ENCODE results near the gene IQSEC1. TPM values are rescaled to one million over a fixed set of nuclear protein-coding genes. Genes with fewer than 3 reads are reported as not detected.

The IQSEC1 gene
- total and polyA plus RNA-seq, 2 donors (not counting 3 experiments of a cell fraction or from before 2014, with no cell fraction given), result 5.2 to 18.0 TPM

DNA sequence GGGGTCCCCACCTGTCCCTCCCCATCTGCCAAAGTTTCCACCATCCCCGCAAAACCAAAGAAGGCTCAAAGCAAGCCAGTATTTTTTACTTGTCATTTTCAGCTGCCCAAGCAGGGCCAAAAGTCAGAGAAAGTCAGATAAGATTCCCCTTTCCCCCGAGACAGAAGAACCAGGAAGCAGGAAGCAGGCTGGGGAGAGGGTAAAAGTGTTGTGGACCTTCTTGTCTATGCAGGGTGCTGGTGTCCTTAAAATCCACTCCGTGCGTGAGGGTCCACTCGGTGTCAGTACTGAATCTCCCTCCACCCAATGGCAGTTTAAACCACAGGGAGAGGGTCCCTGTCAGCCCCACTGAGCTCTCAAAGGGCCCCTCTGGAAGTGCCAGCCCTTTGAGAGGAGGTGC is 211.6 kb downstream of the IQSEC1 start:
- no TSS peak for BruUV-seq (replicated peaks)
- Histone ChIP-seq H3K27me3 (ENCODE audit: control insufficient read depth in 2 of 2, insufficient read depth in 2 of 2, low read length in 2 of 2) (peaks cover 0 to 4% of the 10 kb centered on the region in 2 experiments), H3K4me1 (ENCODE audit: control insufficient read depth, extremely low read depth, insufficient read depth, low read length) (peaks cover 3% of the 10 kb centered on the region), H3K36me3 (ENCODE audit: control insufficient read depth in 2 of 2, extremely low read depth in 1 of 2, insufficient read depth in 2 of 2, low read length in 2 of 2) (no peaks in the 10 kb centered on the region), H4K20me1 (replicated peaks; ENCODE audit: control insufficient read depth, extremely low read depth, insufficient read depth, low read length) (no peaks in the 10 kb centered on the region), H3K4me2 (ENCODE audit: insufficient read depth, low read length) (no peak overlapping the region), H3K4me3 (replicated peaks in 1 of 3; ENCODE audit: insufficient read depth in 1 of 3, low read depth in 1 of 3, low read length in 3 of 3) (no peak overlapping the region), H3K79me2 (ENCODE audit: control insufficient read depth, insufficient read depth, low read length) (no peaks in the 10 kb centered on the region), H3K27ac (ENCODE audit: insufficient read depth, low read depth, low read length) (no peak overlapping the region), H3K9me3 (replicated peaks; ENCODE audit: control insufficient read depth, insufficient read depth, low read length) (no peaks in the 10 kb centered on the region), H2AFZ (ENCODE audit: low read depth, low read length) (no peak overlapping the region), H3K9ac (replicated peaks; ENCODE audit: extremely low read depth, insufficient read depth, low read length) (no peak overlapping the region), H3K9me1 (replicated peaks; ENCODE audit: control insufficient read depth, extremely low read depth, insufficient read depth, low read length) (no peaks in the 10 kb centered on the region)
- dilution Hi-C loops (cut with MboI; ENCODE audit: extremely low pct_ligation_motif_present, low sequenced_read_pairs), result no loop called here
- FAIRE-seq (no peak), DNase-seq (ENCODE audit: low read depth, low spot score) (no peak)
- intact Hi-C loops (cut with micrococcal nuclease), result no loop called here
- CTCF ChIA-PET, result interaction anchor here (0.8 to 2.1 kb wide), 3 partner anchors 20 to 134 kb away, joined by 3 to 9 read pairs (median 3); partner anchors contain the start of gene RPL32
- POLR2A ChIA-PET, result no interaction called here
- no peak for TF ChIP-seq GATA2 (IDR thresholded peaks at IDR 0.05; ENCODE audit: insufficient read depth, insufficient read length, low read depth, low read length)
- no peak for TF ChIP-seq MYC (IDR thresholded peaks at IDR 0.05; ENCODE audit: low read depth, low read length)
- TF ChIP-seq, protein P1, sequence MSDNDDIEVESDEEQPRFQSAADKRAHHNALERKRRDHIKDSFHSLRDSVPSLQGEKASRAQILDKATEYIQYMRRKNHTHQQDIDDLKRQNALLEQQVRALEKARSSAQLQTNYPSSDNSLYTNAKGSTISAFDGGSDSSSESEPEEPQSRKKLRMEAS (IDR thresholded peaks at IDR 0.05; ENCODE audit: insufficient read depth, insufficient read length), result no peak

DNA sequence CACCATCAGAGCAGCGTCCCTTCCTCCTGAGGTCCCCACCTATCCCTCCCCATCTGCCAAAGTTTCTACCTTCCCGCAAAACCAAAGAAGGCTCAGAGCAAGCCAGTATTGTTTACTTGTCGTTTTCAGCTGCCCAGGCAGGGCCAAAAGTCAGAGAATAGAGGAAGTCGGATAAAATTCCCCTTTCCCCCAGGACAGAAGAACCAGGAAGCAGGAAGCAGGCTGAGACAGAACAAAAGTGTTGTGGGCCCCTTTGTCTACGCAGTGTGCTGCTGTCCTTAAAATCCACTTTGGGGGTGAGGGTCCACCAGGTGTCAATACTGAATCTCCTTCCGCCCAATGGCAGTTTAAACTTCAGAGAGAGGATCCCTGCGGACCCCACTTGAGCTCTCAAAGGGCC is 213.4 kb downstream of the IQSEC1 start:
- CTCF ChIA-PET, result interaction anchor here (1.0 to 1.7 kb wide), 3 partner anchors 8 to 125 kb away, joined by 3 to 4 read pairs (median 4); partner anchors contain the start of gene RPL32
- BruUV-seq (replicated peaks), result no TSS peak
- intact Hi-C loops (cut with micrococcal nuclease), result no loop called here

More for the DNA sequence above, 213.4 kb downstream of the IQSEC1 start:
- Histone ChIP-seq H3K79me2 (ENCODE audit: control insufficient read depth, insufficient read depth, low read length) (no peaks in the 10 kb centered on the region), H3K27me3 (ENCODE audit: control insufficient read depth in 2 of 2, insufficient read depth in 2 of 2, low read length in 2 of 2) (peaks cover 2 to 4% of the 10 kb centered on the region in 2 experiments), H3K4me1 (ENCODE audit: control insufficient read depth, extremely low read depth, insufficient read depth, low read length) (peaks cover 3% of the 10 kb centered on the region), H3K4me3 (replicated peaks in 1 of 3; ENCODE audit: insufficient read depth in 1 of 3, low read depth in 1 of 3, low read length in 3 of 3) (no peak overlapping the region), H3K9me3 (replicated peaks; ENCODE audit: control insufficient read depth, insufficient read depth, low read length) (no peaks in the 10 kb centered on the region), H3K9me1 (replicated peaks; ENCODE audit: control insufficient read depth, extremely low read depth, insufficient read depth, low read length) (no peaks in the 10 kb centered on the region), H2AFZ (ENCODE audit: low read depth, low read length) (no peak overlapping the region), H3K4me2 (ENCODE audit: insufficient read depth, low read length) (no peak overlapping the region), H4K20me1 (replicated peaks; ENCODE audit: control insufficient read depth, extremely low read depth, insufficient read depth, low read length) (no peaks in the 10 kb centered on the region), H3K36me3 (ENCODE audit: control insufficient read depth in 2 of 2, extremely low read depth in 1 of 2, insufficient read depth in 2 of 2, low read length in 2 of 2) (no peaks in the 10 kb centered on the region), H3K27ac (ENCODE audit: insufficient read depth, low read depth, low read length) (no peak overlapping the region), H3K9ac (replicated peaks; ENCODE audit: extremely low read depth, insufficient read depth, low read length) (no peak overlapping the region)
- DNase-seq (ENCODE audit: low read depth, low spot score) (no peak), FAIRE-seq (no peak)
- POLR2A ChIA-PET, result no interaction called here
- dilution Hi-C loops (cut with MboI; ENCODE audit: extremely low pct_ligation_motif_present, low sequenced_read_pairs), result no loop called here
- TF ChIP-seq EZH2 (IDR thresholded peaks at IDR 0.05; ENCODE audit: borderline replicate concordance, low read depth, low read length, severe bottlenecking), result no peak
- no peak for TF ChIP-seq FOS (IDR thresholded peaks at IDR 0.05; ENCODE audit: borderline replicate concordance, insufficient read depth, low read length)
- TF ChIP-seq MYC (IDR thresholded peaks at IDR 0.05; ENCODE audit: low read depth, low read length), result no peak
- no peak for TF ChIP-seq GATA2 (IDR thresholded peaks at IDR 0.05; ENCODE audit: insufficient read depth, insufficient read length, low read depth, low read length)
- no peak for TF ChIP-seq JUN (IDR thresholded peaks at IDR 0.05; ENCODE audit: borderline replicate concordance, insufficient read depth, insufficient read length, low read depth)
- TF ChIP-seq, protein P2, sequence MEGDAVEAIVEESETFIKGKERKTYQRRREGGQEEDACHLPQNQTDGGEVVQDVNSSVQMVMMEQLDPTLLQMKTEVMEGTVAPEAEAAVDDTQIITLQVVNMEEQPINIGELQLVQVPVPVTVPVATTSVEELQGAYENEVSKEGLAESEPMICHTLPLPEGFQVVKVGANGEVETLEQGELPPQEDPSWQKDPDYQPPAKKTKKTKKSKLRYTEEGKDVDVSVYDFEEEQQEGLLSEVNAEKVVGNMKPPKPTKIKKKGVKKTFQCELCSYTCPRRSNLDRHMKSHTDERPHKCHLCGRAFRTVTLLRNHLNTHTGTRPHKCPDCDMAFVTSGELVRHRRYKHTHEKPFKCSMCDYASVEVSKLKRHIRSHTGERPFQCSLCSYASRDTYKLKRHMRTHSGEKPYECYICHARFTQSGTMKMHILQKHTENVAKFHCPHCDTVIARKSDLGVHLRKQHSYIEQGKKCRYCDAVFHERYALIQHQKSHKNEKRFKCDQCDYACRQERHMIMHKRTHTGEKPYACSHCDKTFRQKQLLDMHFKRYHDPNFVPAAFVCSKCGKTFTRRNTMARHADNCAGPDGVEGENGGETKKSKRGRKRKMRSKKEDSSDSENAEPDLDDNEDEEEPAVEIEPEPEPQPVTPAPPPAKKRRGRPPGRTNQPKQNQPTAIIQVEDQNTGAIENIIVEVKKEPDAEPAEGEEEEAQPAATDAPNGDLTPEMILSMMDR (IDR thresholded peaks at IDR 0.05; ENCODE audit: extremely low read depth in 1 of 2, insufficient read depth in 1 of 2, low read depth in 1 of 2, low read length in 2 of 2), result no peak
- no peak for TF ChIP-seq POLR2A (IDR thresholded peaks at IDR 0.05; ENCODE audit: low read depth, low read length)
- TF ChIP-seq, protein P1 (IDR thresholded peaks at IDR 0.05; ENCODE audit: insufficient read depth, insufficient read length), result no peak
- no peak for TF ChIP-seq POLR2AphosphoS5 (IDR thresholded peaks at IDR 0.05; ENCODE audit: insufficient read depth, low read depth, low read length)
